Measurements from ENCODE around the gene RAP1GAP2.

The RAP1GAP2 gene

GRCh38 chr17:2786176-2786881 is 9.9 kb upstream of the RAP1GAP2 start:
- peak; percentile 88 for DNase-seq

- no peak for DNase-seq
These were observed 6.5 kb upstream of the RAP1GAP2 start for GRCh38 chr17:2789700-2790099.

- DNase-seq = no peak
These were observed 3.7 kb upstream of the RAP1GAP2 start for GRCh38 chr17:2792366-2793169.

GRCh38 chr17:2794111-2794803 is 2.0 kb upstream of the RAP1GAP2 start:
- DNase-seq = no peak

- no peak for DNase-seq
These were observed 636 bp upstream of the RAP1GAP2 start for GRCh38 chr17:2795441-2796163.

GRCh38 chr17:2797226-2797625 is 988 bp downstream of the RAP1GAP2 start:
- DNase-seq = no peak

GRCh38 chr17:2797637-2798036 is 1.4 kb downstream of the RAP1GAP2 start:
- no peak for DNase-seq

- DNase-seq = no peak
These were observed 1.9 kb downstream of the RAP1GAP2 start for GRCh38 chr17:2798188-2798587.

GRCh38 chr17:2798678-2799077 is 2.4 kb downstream of the RAP1GAP2 start:
- no peak for DNase-seq

- DNase-seq = no peak
These were observed 3.4 kb downstream of the RAP1GAP2 start for GRCh38 chr17:2799653-2800052.

- DNase-seq = no peak
These were observed 4.1 kb downstream of the RAP1GAP2 start for GRCh38 chr17:2800367-2800766.

- DNase-seq = no peak
These were observed 5.6 kb downstream of the RAP1GAP2 start for GRCh38 chr17:2801841-2802240.

- no peak for DNase-seq
These were observed 6.3 kb downstream of the RAP1GAP2 start for GRCh38 chr17:2802574-2802973.

GRCh38 chr17:2803386-2803785 is 7.1 kb downstream of the RAP1GAP2 start:
- DNase-seq = no peak

GRCh38 chr17:2803971-2804370 is 7.7 kb downstream of the RAP1GAP2 start:
- DNase-seq = no peak

GRCh38 chr17:2804912-2805311 is 8.7 kb downstream of the RAP1GAP2 start:
- DNase-seq = no peak

- no peak for DNase-seq
These were observed 9.7 kb downstream of the RAP1GAP2 start for GRCh38 chr17:2805961-2806360.

- DNase-seq = no peak
These were observed 12.4 kb downstream of the RAP1GAP2 start for GRCh38 chr17:2808367-2809335.

GRCh38 chr17:2809337-2809736 is 13.1 kb downstream of the RAP1GAP2 start:
- DNase-seq = no peak

- DNase-seq = no peak
These were observed 17.8 kb downstream of the RAP1GAP2 start for GRCh38 chr17:2814049-2814448.

GRCh38 chr17:2814481-2815341 is 18.5 kb downstream of the RAP1GAP2 start:
- DNase-seq = peak; percentile 85

All from activated naive CD4-positive, alpha-beta T cell treated with anti-CD3 and anti-CD28 coated beads, Interleukin-2, amount 50 U/mL, for 16 hours (primary cell).